22Rv1 (cell line): ENCODE results near the gene NCS1.

Experiments used
- CTCF ChIP-seq: fragments of 450-650 bp; IDR thresholded peaks from 2 replicates; pipeline ENCODE4 v1.5.1; 2017; ENCODE audit warnings: mild to moderate bottlenecking
- ZFX ChIP-seq: fragments of 450-650 bp; IDR thresholded peaks from 2 replicates; pipeline ENCODE4 v1.6.1; 2017; ENCODE audit warnings: antibody characterized with exemption, borderline replicate concordance

GRCh38 chr9:130180516-130180915 is 8.3 kb downstream of the NCS1 start:
- TF ChIP-seq CTCF (no peak), ZFX (no peak)
